T-helper 17 cell (primary cell): ENCODE data around the gene KHDC1. TPM values are rescaled to one million over a fixed set of nuclear protein-coding genes. Genes with fewer than 3 reads are reported as not detected.
"Not testable (repeated sequence)": the region's sequence is repeated elsewhere in the genome, so short reads cannot be mapped to it uniquely, and the experiment has no call there.

Experiments
- ATAC-seq: fragments of 150-1000 bp; cut with Tn5 transposase; 2 replicates; pipeline ENCODE4 v1.10.0; 2021; ENCODE audit warnings: mild to moderate bottlenecking, moderate library complexity
- DNase-seq, 3 donors: peaks; one replicate each; pipeline versions ENCODE4 v3.0.0 to v3.0.0-alpha.2; 2020 to 2021
- H3K9me3 ChIP-seq: one replicate; pipeline ENCODE4 v1.7.0; 2013; ENCODE audit warnings: low read length, mild to moderate bottlenecking; ENCODE audit not compliant: control insufficient read depth, poor library complexity, severe bottlenecking
- H3K27ac Mint-ChIP-seq: one replicate; pipeline ENCODE4 v1.8.0; 2022; ENCODE audit warnings: mild to moderate bottlenecking, moderate library complexity, mixed read lengths
- H3K27me3 Mint-ChIP-seq: one replicate; pipeline ENCODE4 v1.8.0; 2022; ENCODE audit warnings: mixed read lengths
- H3K36me3 Mint-ChIP-seq: one replicate; pipeline ENCODE4 v1.8.0; 2022; ENCODE audit warnings: low read depth, mixed read lengths
- H3K4me1 Mint-ChIP-seq: one replicate; pipeline ENCODE4 v1.8.0; 2022; ENCODE audit warnings: mild to moderate bottlenecking, mixed read lengths
- H3K4me3 Mint-ChIP-seq: one replicate; pipeline ENCODE4 v1.8.0; 2022; ENCODE audit warnings: mild to moderate bottlenecking, moderate library complexity, mixed read lengths
- total RNA-seq, 4 donors: library from RNA in 2 of 4; stranded (reverse) in 2 of 4; gene quantifications; one replicate each; pipeline ENCODE4 v1.2.3 and lab custom pipeline; 2022 to 2026

The KHDC1 gene
- total RNA-seq, 2 donors from 2014 or later, result 0.52 to 3.1 TPM

DNA sequence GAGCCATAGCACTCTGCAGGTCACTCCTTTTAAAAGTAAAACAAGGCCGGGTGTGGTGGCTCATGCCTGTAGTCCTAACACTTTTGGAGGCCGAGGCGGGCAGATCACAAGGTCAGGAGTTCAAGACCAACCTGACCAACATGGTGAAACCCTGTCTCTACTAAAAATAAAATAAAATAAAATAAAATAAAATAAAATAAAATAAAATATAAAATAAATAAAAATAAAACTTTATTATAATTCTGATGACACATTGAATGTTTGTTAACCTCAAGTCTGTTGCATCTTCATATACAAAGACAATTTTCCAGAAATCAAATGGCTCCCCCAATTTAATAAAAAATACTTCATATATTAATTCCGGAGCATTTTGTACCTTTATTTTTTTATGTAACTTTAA lies 69.7 kb downstream of the KHDC1 start:
- not testable (repeated sequence) for ATAC-seq, H3K4me3 Mint-ChIP-seq, H3K4me1 Mint-ChIP-seq, H3K36me3 Mint-ChIP-seq, DNase-seq, H3K9me3 ChIP-seq, H3K27me3 Mint-ChIP-seq, H3K27ac Mint-ChIP-seq

Other genes with a start within 250 kb of the KHDC1 start
- gene KHDC1L, start 37.7 kb downstream of the KHDC1 start, total RNA-seq, result not detected
- not detected for gene DPPA5, start 91.1 kb upstream of the KHDC1 start, total RNA-seq
- gene KHDC3L, start 99.5 kb upstream of the KHDC1 start, total RNA-seq, result not detected
- gene OOEP, start 106.7 kb upstream of the KHDC1 start, total RNA-seq, result under 1 TPM in 1 of 2 donors, not detected in 1; 0.40 TPM
- 1 to 10 TPM; 1.2 to 2.0 TPM for gene DDX43, start 131.6 kb upstream of the KHDC1 start, total RNA-seq
- 10 to 100 TPM; 18.9 to 21.4 TPM for gene CGAS, start 189.1 kb upstream of the KHDC1 start, total RNA-seq
- 10 to 100 TPM; 37.1 to 47.4 TPM for gene MTO1, start 198.5 kb upstream of the KHDC1 start, total RNA-seq